Ishikawa (cell line): ENCODE measurements around the gene KIF18A.

Source experiments
- CEBPB ChIP-seq: IDR thresholded peaks from 2 replicates; pipeline ENCODE4 v1.6.1; 2012
- CREB1 ChIP-seq: IDR thresholded peaks from 2 replicates; pipeline ENCODE4 v1.6.1; 2012; ENCODE audit warnings: low read depth
- EGR1 ChIP-seq: IDR thresholded peaks from 2 replicates; pipeline ENCODE4 v1.6.1; 2012
- EP300 ChIP-seq: IDR thresholded peaks from 2 replicates; pipeline ENCODE4 v1.6.1; 2012; ENCODE audit warnings: borderline replicate concordance
- FOXM1 ChIP-seq: IDR thresholded peaks from 2 replicates; pipeline ENCODE4 v1.6.1; 2012; ENCODE audit warnings: low read depth, borderline replicate concordance
- MAX ChIP-seq: IDR thresholded peaks from 2 replicates; pipeline ENCODE4 v1.6.1; 2012
- NFIC ChIP-seq: IDR thresholded peaks from 2 replicates; pipeline ENCODE4 v1.6.1; 2012
- RAD21 ChIP-seq: IDR thresholded peaks from 2 replicates; pipeline ENCODE4 v1.6.1; 2012; ENCODE audit warnings: low read depth
- TAF1 ChIP-seq: IDR thresholded peaks from 2 replicates; pipeline ENCODE4 v1.6.1; 2012; ENCODE audit warnings: low read depth, mild to moderate bottlenecking
- TCF12 ChIP-seq: IDR thresholded peaks from 2 replicates; pipeline ENCODE4 v1.6.1; 2012; ENCODE audit warnings: low read depth
- TEAD4 ChIP-seq: IDR thresholded peaks from 2 replicates; pipeline ENCODE4 v1.6.1; 2012
- USF1 ChIP-seq: IDR thresholded peaks from 2 replicates; pipeline ENCODE4 v1.6.1; 2012
- YY1 ChIP-seq: IDR thresholded peaks from 2 replicates; pipeline ENCODE4 v1.6.1; 2012; ENCODE audit warnings: low read depth
- ZBTB7A ChIP-seq: IDR thresholded peaks from 2 replicates; pipeline ENCODE4 v1.6.1; 2012; ENCODE audit warnings: low read depth

GRCh38 chr11:28137366-28137765, 29.4 kb upstream of the KIF18A start:
- TF ChIP-seq EP300 (no peak), TCF12 (no peak), TEAD4 (no peak), USF1 (no peak), CEBPB (no peak), EGR1 (no peak), TAF1 (no peak), ZBTB7A (no peak), FOXM1 (no peak), CREB1 (no peak), RAD21 (no peak), YY1 (no peak), MAX (no peak), NFIC (no peak)
